ENCODE measurements around the gene RBM15. TPM values are rescaled to one million over a fixed set of nuclear protein-coding genes. Genes with fewer than 3 reads are reported as not detected.

RBM15 gene
- total and polyA plus RNA-seq, 2 of the 13 experiments (the other 11 are each of a cell fraction or from before 2014, with no cell fraction given), result 13.5 to 36.4 TPM

DNA sequence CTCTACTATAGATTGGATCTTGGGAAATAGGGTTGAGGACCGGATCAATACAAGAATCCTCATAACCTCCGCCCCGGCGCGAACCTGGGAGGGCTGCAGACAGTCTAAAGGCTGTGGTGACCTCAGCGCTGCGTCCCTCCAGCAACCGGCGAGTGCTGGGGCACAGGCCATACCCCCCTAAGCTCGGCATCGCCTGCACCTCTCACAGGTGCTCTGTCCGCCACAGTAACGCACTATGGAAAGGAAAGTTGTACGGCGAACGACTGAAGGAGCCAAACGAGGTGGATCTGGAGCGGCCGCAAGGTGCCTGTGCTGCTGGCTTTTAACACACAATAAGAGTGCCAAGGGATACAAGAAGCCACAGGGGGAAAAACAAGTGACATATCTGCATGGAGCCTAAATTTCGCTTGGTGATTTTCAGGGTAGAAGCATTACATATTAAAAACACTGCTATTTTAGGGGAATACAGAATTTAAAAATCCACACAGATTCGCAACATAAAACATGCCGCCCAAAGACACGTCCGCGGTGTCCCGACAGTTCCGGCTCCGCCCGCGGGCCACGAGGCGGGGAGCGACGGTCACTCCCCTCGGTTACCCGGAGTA is 1.4 kb upstream of the RBM15 start (continued):
- TF ChIP-seq, protein P1, sequence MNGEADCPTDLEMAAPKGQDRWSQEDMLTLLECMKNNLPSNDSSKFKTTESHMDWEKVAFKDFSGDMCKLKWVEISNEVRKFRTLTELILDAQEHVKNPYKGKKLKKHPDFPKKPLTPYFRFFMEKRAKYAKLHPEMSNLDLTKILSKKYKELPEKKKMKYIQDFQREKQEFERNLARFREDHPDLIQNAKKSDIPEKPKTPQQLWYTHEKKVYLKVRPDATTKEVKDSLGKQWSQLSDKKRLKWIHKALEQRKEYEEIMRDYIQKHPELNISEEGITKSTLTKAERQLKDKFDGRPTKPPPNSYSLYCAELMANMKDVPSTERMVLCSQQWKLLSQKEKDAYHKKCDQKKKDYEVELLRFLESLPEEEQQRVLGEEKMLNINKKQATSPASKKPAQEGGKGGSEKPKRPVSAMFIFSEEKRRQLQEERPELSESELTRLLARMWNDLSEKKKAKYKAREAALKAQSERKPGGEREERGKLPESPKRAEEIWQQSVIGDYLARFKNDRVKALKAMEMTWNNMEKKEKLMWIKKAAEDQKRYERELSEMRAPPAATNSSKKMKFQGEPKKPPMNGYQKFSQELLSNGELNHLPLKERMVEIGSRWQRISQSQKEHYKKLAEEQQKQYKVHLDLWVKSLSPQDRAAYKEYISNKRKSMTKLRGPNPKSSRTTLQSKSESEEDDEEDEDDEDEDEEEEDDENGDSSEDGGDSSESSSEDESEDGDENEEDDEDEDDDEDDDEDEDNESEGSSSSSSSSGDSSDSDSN (CRISPR knock-in tag; IDR thresholded peaks at IDR 0.05), result peak; percentile 81
- TF ChIP-seq IKZF4 (CRISPR knock-in tag; IDR thresholded peaks at IDR 0.05; ENCODE audit: borderline replicate concordance, low read depth, not compliant biosample characterization) (peak; percentile 15), MED1 (CRISPR knock-in tag; IDR thresholded peaks at IDR 0.05) (peak; percentile 6; the same call in 1 of the 2 replicates), ZNF484 (CRISPR knock-in tag; IDR thresholded peaks at IDR 0.05; ENCODE audit: borderline replicate concordance, low read depth) (no peak), MEIS2 (CRISPR knock-in tag; IDR thresholded peaks at IDR 0.05) (no peak), KMT2A (CRISPR knock-in tag; IDR thresholded peaks at IDR 0.05) (peak; percentile 12; the same call in 1 of the 2 replicates), GATA4 (IDR thresholded peaks at IDR 0.05; ENCODE audit: borderline replicate concordance, low read depth) (no peak), ZSCAN30 (CRISPR knock-in tag; IDR thresholded peaks at IDR 0.05) (no peak), CHD4 (IDR thresholded peaks at IDR 0.05; ENCODE audit: borderline replicate concordance, low read length) (no peak), ZNF589 (CRISPR knock-in tag; conservative IDR thresholded peaks at IDR 0.05) (no peak; the same call in 1 of the 2 replicates), GTF3A (CRISPR knock-in tag; conservative IDR thresholded peaks at IDR 0.05) (no peak), TBL1XR1 (IDR thresholded peaks at IDR 0.05; ENCODE audit: borderline replicate concordance, low read length, partially characterized antibody) (no peak), ZNF547 (CRISPR knock-in tag; IDR thresholded peaks at IDR 0.05) (no peak; the same call in 1 of the 2 replicates), NR2F1 (CRISPR knock-in tag; IDR thresholded peaks at IDR 0.05) (no peak), NR2F6 (IDR thresholded peaks at IDR 0.05) (no peak), NR2F6 (CRISPR knock-in tag; IDR thresholded peaks at IDR 0.05) (no peak)
- TF ChIP-seq, protein P2, sequence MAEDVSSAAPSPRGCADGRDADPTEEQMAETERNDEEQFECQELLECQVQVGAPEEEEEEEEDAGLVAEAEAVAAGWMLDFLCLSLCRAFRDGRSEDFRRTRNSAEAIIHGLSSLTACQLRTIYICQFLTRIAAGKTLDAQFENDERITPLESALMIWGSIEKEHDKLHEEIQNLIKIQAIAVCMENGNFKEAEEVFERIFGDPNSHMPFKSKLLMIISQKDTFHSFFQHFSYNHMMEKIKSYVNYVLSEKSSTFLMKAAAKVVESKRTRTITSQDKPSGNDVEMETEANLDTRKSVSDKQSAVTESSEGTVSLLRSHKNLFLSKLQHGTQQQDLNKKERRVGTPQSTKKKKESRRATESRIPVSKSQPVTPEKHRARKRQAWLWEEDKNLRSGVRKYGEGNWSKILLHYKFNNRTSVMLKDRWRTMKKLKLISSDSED (CRISPR knock-in tag; IDR thresholded peaks at IDR 0.05), result no peak
- TF ChIP-seq, protein P3, sequence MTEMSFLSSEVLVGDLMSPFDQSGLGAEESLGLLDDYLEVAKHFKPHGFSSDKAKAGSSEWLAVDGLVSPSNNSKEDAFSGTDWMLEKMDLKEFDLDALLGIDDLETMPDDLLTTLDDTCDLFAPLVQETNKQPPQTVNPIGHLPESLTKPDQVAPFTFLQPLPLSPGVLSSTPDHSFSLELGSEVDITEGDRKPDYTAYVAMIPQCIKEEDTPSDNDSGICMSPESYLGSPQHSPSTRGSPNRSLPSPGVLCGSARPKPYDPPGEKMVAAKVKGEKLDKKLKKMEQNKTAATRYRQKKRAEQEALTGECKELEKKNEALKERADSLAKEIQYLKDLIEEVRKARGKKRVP (CRISPR knock-in tag; IDR thresholded peaks at IDR 0.05), result peak in 1 of 2 experiments; percentile 56; a peak in 1 of 4 replicates
- TF ChIP-seq, protein P4, sequence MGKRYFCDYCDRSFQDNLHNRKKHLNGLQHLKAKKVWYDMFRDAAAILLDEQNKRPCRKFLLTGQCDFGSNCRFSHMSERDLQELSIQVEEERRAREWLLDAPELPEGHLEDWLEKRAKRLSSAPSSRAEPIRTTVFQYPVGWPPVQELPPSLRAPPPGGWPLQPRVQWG (CRISPR knock-in tag; IDR thresholded peaks at IDR 0.05; ENCODE audit: borderline replicate concordance, low read depth), result no peak
- TF ChIP-seq, protein P5, sequence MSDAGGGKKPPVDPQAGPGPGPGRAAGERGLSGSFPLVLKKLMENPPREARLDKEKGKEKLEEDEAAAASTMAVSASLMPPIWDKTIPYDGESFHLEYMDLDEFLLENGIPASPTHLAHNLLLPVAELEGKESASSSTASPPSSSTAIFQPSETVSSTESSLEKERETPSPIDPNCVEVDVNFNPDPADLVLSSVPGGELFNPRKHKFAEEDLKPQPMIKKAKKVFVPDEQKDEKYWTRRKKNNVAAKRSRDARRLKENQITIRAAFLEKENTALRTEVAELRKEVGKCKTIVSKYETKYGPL (CRISPR knock-in tag; IDR thresholded peaks at IDR 0.05), result no peak
- TF ChIP-seq, protein P6, sequence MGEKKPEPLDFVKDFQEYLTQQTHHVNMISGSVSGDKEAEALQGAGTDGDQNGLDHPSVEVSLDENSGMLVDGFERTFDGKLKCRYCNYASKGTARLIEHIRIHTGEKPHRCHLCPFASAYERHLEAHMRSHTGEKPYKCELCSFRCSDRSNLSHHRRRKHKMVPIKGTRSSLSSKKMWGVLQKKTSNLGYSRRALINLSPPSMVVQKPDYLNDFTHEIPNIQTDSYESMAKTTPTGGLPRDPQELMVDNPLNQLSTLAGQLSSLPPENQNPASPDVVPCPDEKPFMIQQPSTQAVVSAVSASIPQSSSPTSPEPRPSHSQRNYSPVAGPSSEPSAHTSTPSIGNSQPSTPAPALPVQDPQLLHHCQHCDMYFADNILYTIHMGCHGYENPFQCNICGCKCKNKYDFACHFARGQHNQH (CRISPR knock-in tag; IDR thresholded peaks at IDR 0.05), result peak; percentile 3; the same call in 1 of the 2 replicates

Data from HepG2 (cell line).